Liver (tissue), 3 donors: ENCODE results near the gene BLOC1S1.

Experiments used
- TAF1 ChIP-seq: conservative IDR thresholded peaks from 2 replicates; pipeline ENCODE4 v1.6.1; 2016; ENCODE audit warnings: antibody characterized with exemption, mild to moderate bottlenecking
- TF ChIP-seq, protein P1 (sequence below): fragments of 150-350 bp; IDR thresholded peaks from 2 replicates; pipeline ENCODE4 v1.5.1; 2017; ENCODE audit warnings: improper control_type of control experiment, low read depth, low read length; ENCODE audit not compliant: missing input control
- donor health status: healthy.
- donor health status: healthy.

GRCh38 chr12:55757701-55758100 lies 41.9 kb downstream of the BLOC1S1 start:
- TF ChIP-seq TAF1, result no peak
- TF ChIP-seq, protein P1, sequence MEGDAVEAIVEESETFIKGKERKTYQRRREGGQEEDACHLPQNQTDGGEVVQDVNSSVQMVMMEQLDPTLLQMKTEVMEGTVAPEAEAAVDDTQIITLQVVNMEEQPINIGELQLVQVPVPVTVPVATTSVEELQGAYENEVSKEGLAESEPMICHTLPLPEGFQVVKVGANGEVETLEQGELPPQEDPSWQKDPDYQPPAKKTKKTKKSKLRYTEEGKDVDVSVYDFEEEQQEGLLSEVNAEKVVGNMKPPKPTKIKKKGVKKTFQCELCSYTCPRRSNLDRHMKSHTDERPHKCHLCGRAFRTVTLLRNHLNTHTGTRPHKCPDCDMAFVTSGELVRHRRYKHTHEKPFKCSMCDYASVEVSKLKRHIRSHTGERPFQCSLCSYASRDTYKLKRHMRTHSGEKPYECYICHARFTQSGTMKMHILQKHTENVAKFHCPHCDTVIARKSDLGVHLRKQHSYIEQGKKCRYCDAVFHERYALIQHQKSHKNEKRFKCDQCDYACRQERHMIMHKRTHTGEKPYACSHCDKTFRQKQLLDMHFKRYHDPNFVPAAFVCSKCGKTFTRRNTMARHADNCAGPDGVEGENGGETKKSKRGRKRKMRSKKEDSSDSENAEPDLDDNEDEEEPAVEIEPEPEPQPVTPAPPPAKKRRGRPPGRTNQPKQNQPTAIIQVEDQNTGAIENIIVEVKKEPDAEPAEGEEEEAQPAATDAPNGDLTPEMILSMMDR, result no peak
